DMS114 treated with DMSO at 0.1 percent for 48 hours (cell line): ENCODE results near the gene APOC4.

Experiments used
- DNase-seq: peaks from one replicate; lab custom pipeline; 2025; ENCODE audit not compliant: unreplicated experiment; lab: John Stamatoyannopoulos, UW

Gene APOC4

GRCh38 chr19:44992336-44993163 lies 50.5 kb downstream of the APOC4 start:
- DNase-seq: no peak

DNA sequence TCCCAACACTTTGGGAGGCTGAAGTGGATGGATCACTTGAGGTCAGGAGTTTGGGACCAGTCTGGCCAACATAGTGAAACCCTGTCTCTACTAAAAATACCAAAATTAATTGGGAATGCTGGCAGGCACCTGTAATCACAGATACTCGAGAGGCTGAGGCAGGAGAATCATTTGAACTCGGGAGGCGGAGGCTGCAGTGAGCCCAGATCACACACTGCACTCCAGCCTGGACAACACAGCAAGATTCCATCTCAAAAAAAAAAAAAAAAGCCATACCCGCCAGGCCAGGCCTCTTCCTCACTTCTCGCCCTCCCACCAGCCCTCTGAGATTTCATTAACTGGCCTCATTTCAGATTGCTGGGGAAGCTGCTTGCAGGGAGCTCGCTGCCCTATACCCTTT lies 51.5 kb downstream of the APOC4 start:
- DNase-seq: no peak

DNA sequence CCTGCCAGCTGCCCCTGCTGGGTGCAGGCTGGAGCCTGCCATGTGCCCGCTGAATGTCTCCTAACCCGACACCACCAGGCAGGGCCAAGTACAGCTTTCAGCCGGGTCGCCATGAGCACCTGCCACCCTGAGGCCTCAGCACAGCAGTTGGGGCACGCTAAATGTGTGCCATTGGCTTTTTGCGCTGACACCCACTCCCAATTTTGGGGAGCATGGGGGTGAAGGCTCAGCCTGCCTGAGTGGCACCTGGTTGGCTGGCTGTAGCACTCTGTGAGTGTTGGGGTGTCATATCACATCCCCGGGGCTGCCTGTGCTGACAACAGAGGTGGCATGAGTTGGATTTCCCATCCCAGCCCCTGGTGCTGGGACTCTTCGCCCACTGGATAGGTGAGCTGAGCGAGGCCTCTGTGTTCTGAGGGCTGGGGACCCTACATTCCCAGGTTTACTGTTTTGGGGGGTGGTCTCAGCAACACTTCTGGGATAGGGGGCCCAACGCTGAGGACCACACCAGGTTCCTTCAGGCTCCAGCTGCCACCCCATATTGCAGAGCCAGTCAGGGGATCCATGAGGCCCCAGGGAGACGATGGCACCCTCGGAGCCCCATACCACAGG lies 52.0 kb downstream of the APOC4 start:
- DNase-seq: no peak
